Neural cell (in vitro differentiated cells): ENCODE results near the gene OR5P2. TPM values are rescaled to one million over a fixed set of nuclear protein-coding genes. Genes with fewer than 3 reads are reported as not detected.
"Not testable (repeated sequence)": the region's sequence is repeated elsewhere in the genome, so short reads cannot be mapped to it uniquely, and the experiment has no call there.

ENCODE experiments used
- H2AFZ ChIP-seq: fragments of 200-600, 300-800 bp; sonication (generic), shearing (Covaris generic); 2 replicates; pipeline ENCODE4 v1.6.0; 2014; ENCODE audit warnings: low read depth, mild to moderate bottlenecking, antibody characterized with exemption, low read length, moderate library complexity
- H3F3A ChIP-seq: fragments of 200-600 bp; shearing (Covaris generic); 2 replicates; pipeline ENCODE4 v1.6.1; 2016; ENCODE audit warnings: mild to moderate bottlenecking, moderate library complexity, mixed read lengths, antibody characterized with exemption, low read length; ENCODE audit not compliant: insufficient read depth, poor library complexity, severe bottlenecking
- H3K27ac ChIP-seq: fragments of 200-600, 300-800 bp; sonication (generic), shearing (Covaris generic); 2 replicates; pipeline ENCODE4 v1.5.1; 2014; ENCODE audit warnings: mild to moderate bottlenecking, low read length, moderate library complexity
- H3K27me3 ChIP-seq: fragments of 300-800, 200-600 bp; sonication (generic), shearing (Covaris generic); 2 replicates; pipeline ENCODE4 v1.6.0; 2014; ENCODE audit warnings: mild to moderate bottlenecking, low read depth, low read length, moderate library complexity; ENCODE audit not compliant: insufficient read depth
- H3K36me3 ChIP-seq: fragments of 300-800, 200-600 bp; sonication (generic), shearing (Covaris generic); 2 replicates; pipeline ENCODE4 v1.5.1; 2014; ENCODE audit warnings: mild to moderate bottlenecking, antibody characterized with exemption, low read length, moderate library complexity; ENCODE audit not compliant: insufficient read depth
- H3K4me2 ChIP-seq: fragments of 300-800, 200-600 bp; sonication (generic), shearing (Covaris generic); 2 replicates; pipeline ENCODE4 v1.6.0; 2014; ENCODE audit warnings: mild to moderate bottlenecking, low read length
- H3K4me3 ChIP-seq: fragments of 300-800, 200-600 bp; sonication (generic), shearing (Covaris generic); 2 replicates; pipeline ENCODE4 v1.5.1; 2014; ENCODE audit warnings: mild to moderate bottlenecking, low read length, moderate library complexity
- H3K79me2 ChIP-seq: fragments of 200-600 bp; shearing (Covaris generic); replicated peaks from 2 replicates; pipeline ENCODE4 v1.6.0; 2014; ENCODE audit warnings: mild to moderate bottlenecking, low read length, moderate library complexity; ENCODE audit not compliant: insufficient read depth
- H3K9ac ChIP-seq: fragments of 300-800, 200-600 bp; sonication (generic), shearing (Covaris generic); 2 replicates; pipeline ENCODE4 v1.6.1; 2016; ENCODE audit warnings: mild to moderate bottlenecking, low read length, mixed read lengths
- H3K9me2 ChIP-seq: fragments of 200-600 bp; shearing (Covaris generic); 2 replicates; pipeline ENCODE4 v1.6.1; 2016; ENCODE audit warnings: mild to moderate bottlenecking, low read length, mixed read lengths; ENCODE audit not compliant: insufficient read depth
- H3K9me3 ChIP-seq: fragments of 200-600, 300-800 bp; sonication (generic), shearing (Covaris generic); 2 replicates; pipeline ENCODE4 v1.6.1; 2016; ENCODE audit warnings: mild to moderate bottlenecking, mixed run types, low read length, moderate library complexity, mixed read lengths
- H4K20me1 ChIP-seq: fragments of 200-600 bp; shearing (Covaris generic); 2 replicates; pipeline ENCODE4 v1.6.1; 2016; ENCODE audit warnings: mild to moderate bottlenecking, mixed run types; ENCODE audit not compliant: insufficient read depth
- EP300 ChIP-seq: fragments of 450-650 bp; conservative IDR thresholded peaks from 2 replicates; pipeline ENCODE4 v1.6.1; 2014; ENCODE audit warnings: antibody characterized with exemption, mild to moderate bottlenecking, moderate library complexity; ENCODE audit not compliant: poor library complexity, severe bottlenecking
- EZH2 ChIP-seq: fragments of 200-600, 300-800 bp; shearing (Covaris generic), sonication (generic); IDR thresholded peaks from 2 replicates; pipeline ENCODE4 v1.6.1; 2014; ENCODE audit warnings: antibody characterized with exemption, low read length, borderline replicate concordance, mild to moderate bottlenecking; ENCODE audit not compliant: insufficient read depth, poor library complexity, severe bottlenecking
- MXI1 ChIP-seq: fragments of 450-650 bp; conservative IDR thresholded peaks from 2 replicates; pipeline ENCODE4 v1.6.1; 2014; ENCODE audit warnings: antibody characterized with exemption, mild to moderate bottlenecking; ENCODE audit not compliant: poor library complexity, severe bottlenecking
- POLR2AphosphoS5 ChIP-seq: IDR thresholded peaks from 2 replicates; pipeline ENCODE4 v1.6.1; 2012
- RAD21 ChIP-seq: fragments of 450-650 bp; conservative IDR thresholded peaks from 2 replicates; pipeline ENCODE4 v1.6.1; 2014; ENCODE audit warnings: antibody characterized with exemption, mild to moderate bottlenecking, moderate library complexity
- REST ChIP-seq: IDR thresholded peaks from 2 replicates; pipeline ENCODE4 v1.6.1; 2012; ENCODE audit warnings: borderline replicate concordance
- SMC3 ChIP-seq: fragments of 450-650 bp; conservative IDR thresholded peaks from 2 replicates; pipeline ENCODE4 v1.6.1; 2014; ENCODE audit warnings: antibody characterized with exemption, mild to moderate bottlenecking, moderate library complexity; ENCODE audit not compliant: poor library complexity
- TAF1 ChIP-seq: IDR thresholded peaks from 2 replicates; pipeline ENCODE4 v1.6.1; 2012; ENCODE audit warnings: low read depth
- polyA plus RNA-seq: library from polyadenylated mRNA; depleted of rRNA; stranded (reverse); fragments of >200 nt; gene quantifications from 2 replicates; pipeline ENCODE4 v1.2.3, GENCODE V29; 2014
- TF ChIP-seq, protein P1 (sequence below): fragments of 450-650 bp; IDR thresholded peaks from 2 replicates; pipeline ENCODE4 v1.5.1; 2014; ENCODE audit warnings: antibody characterized with exemption, mild to moderate bottlenecking, moderate library complexity; ENCODE audit not compliant: poor library complexity, severe bottlenecking

The OR5P2 gene
- polyA plus RNA-seq, 1 donor from 2014 or later = not detected

GRCh38 chr11:7787239-7787638 is 9.5 kb downstream of the OR5P2 start:
- no peak overlapping the region for H3K27ac ChIP-seq
- H3K27me3 ChIP-seq = no peaks in the 10 kb centered on the region
- TF ChIP-seq MXI1 = no peak
- no peak for TF ChIP-seq SMC3
- no peak for TF ChIP-seq EZH2
- TF ChIP-seq EP300 = no peak
- H2AFZ ChIP-seq = no peak overlapping the region
- no peak overlapping the region for H3K4me3 ChIP-seq
- no peaks in the 10 kb centered on the region for H4K20me1 ChIP-seq
- no peaks in the 10 kb centered on the region for H3K36me3 ChIP-seq
- H3K79me2 ChIP-seq = no peaks in the 10 kb centered on the region
- no peaks in the 10 kb centered on the region for H3K9me2 ChIP-seq
- no peak overlapping the region for H3K9ac ChIP-seq
- H3K4me2 ChIP-seq = no peak overlapping the region
- no peaks in the 10 kb centered on the region for H3K9me3 ChIP-seq
- H3F3A ChIP-seq = no peaks in the 10 kb centered on the region

GRCh38 chr11:7775689-7776088 is 21.1 kb downstream of the OR5P2 start:
- H4K20me1 ChIP-seq = no peaks in the 10 kb centered on the region
- no peaks in the 10 kb centered on the region for H3K36me3 ChIP-seq
- no peaks in the 10 kb centered on the region for H3K9me3 ChIP-seq
- no peaks in the 10 kb centered on the region for H3K79me2 ChIP-seq
- H2AFZ ChIP-seq = no peak overlapping the region
- H3K4me3 ChIP-seq = no peak overlapping the region
- H3K9me2 ChIP-seq = no peaks in the 10 kb centered on the region
- H3K27me3 ChIP-seq = no peaks in the 10 kb centered on the region
- H3K4me2 ChIP-seq = no peak overlapping the region
- H3F3A ChIP-seq = no peaks in the 10 kb centered on the region
- TF ChIP-seq REST (no peak), MXI1 (no peak), EZH2 (no peak), SMC3 (no peak), POLR2AphosphoS5 (no peak), EP300 (no peak), RAD21 (no peak), TAF1 (no peak)
- TF ChIP-seq, protein P1, sequence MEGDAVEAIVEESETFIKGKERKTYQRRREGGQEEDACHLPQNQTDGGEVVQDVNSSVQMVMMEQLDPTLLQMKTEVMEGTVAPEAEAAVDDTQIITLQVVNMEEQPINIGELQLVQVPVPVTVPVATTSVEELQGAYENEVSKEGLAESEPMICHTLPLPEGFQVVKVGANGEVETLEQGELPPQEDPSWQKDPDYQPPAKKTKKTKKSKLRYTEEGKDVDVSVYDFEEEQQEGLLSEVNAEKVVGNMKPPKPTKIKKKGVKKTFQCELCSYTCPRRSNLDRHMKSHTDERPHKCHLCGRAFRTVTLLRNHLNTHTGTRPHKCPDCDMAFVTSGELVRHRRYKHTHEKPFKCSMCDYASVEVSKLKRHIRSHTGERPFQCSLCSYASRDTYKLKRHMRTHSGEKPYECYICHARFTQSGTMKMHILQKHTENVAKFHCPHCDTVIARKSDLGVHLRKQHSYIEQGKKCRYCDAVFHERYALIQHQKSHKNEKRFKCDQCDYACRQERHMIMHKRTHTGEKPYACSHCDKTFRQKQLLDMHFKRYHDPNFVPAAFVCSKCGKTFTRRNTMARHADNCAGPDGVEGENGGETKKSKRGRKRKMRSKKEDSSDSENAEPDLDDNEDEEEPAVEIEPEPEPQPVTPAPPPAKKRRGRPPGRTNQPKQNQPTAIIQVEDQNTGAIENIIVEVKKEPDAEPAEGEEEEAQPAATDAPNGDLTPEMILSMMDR = no peak
- no peak overlapping the region for H3K9ac ChIP-seq
- H3K27ac ChIP-seq = no peak overlapping the region

- not testable (repeated sequence) for H3F3A ChIP-seq, H3K27ac ChIP-seq
Observed at GRCh38 chr11:7764301-7764700, 32.4 kb downstream of the OR5P2 start.

More at GRCh38 chr11:7764301-7764700, 32.4 kb downstream of the OR5P2 start:
- H3K9ac ChIP-seq, H3K9me2 ChIP-seq, H2AFZ ChIP-seq, H3K36me3 ChIP-seq, H4K20me1 ChIP-seq, H3K4me2 ChIP-seq, H3K27me3 ChIP-seq, H3K79me2 ChIP-seq, H3K9me3 ChIP-seq, H3K4me3 ChIP-seq: not testable (repeated sequence)
